DND-41 (cell line): Measurements from ENCODE around the gene PEX11G.

ENCODE experiments used
- CTCF ChIP-seq: IDR thresholded peaks from 2 replicates; pipeline ENCODE4 v1.5.1; 2012; ENCODE audit warnings: borderline replicate concordance, low read length, moderate library complexity, mild to moderate bottlenecking; ENCODE audit not compliant: poor library complexity, severe bottlenecking; ENCODE audit errors: extremely low read depth
- EZH2 ChIP-seq: IDR thresholded peaks from 3 replicates; pipeline ENCODE4 v1.6.1; 2012; ENCODE audit warnings: borderline replicate concordance, low read depth, mild to moderate bottlenecking, moderate library complexity, low read length, inconsistent platforms; ENCODE audit not compliant: severe bottlenecking

- TF ChIP-seq CTCF (no peak), EZH2 (no peak)
Observed at GRCh38 chr19:7461841-7462629, 26.8 kb downstream of the PEX11G start.
